Measurements from ENCODE around the gene TSPAN3.

The TSPAN3 gene

GRCh38 chr15:77015646-77016320 is 55.1 kb downstream of the TSPAN3 start:
- Histone ChIP-seq H3K4me1 (ENCODE audit: control insufficient read depth in 2 of 2, insufficient read depth in 1 of 2, low read depth in 1 of 2, low read length in 2 of 2) (no peaks in the 10 kb centered on the region), H3K27me3 (ENCODE audit: control insufficient read depth in 3 of 3, insufficient read depth in 3 of 3, low read depth in 1 of 3, low read length in 3 of 3) (peaks cover 0 to 68% (median 3%) of the 10 kb centered on the region in 3 experiments), H3K4me3 (ENCODE audit: low read length in 2 of 2) (no peak overlapping the region), H2AFZ (ENCODE audit: low read length) (peak overlapping the region; percentile 33), H4K91ac (ENCODE audit: low read depth, low read length, poor library complexity) (no peak overlapping the region), H2BK15ac (ENCODE audit: low read length) (peak overlapping the region; percentile 17), H2BK12ac (ENCODE audit: low read length) (no peak overlapping the region), H3K4ac (ENCODE audit: low read length) (peak overlapping the region; percentile 81), H3K23ac (ENCODE audit: low read depth, low read length, poor library complexity) (no peak overlapping the region), H3K27ac (replicated peaks; ENCODE audit: low read length) (no peak overlapping the region), H3K9me3 (replicated peaks in 1 of 2; ENCODE audit: control insufficient read depth in 2 of 2, insufficient read depth in 1 of 2, low read depth in 1 of 2, low read length in 2 of 2) (peaks cover 0 to 2% of the 10 kb centered on the region in 2 donors), H2AK5ac (ENCODE audit: low read depth, low read length) (peak overlapping the region; percentile 65), H3K79me1 (ENCODE audit: low read depth, low read length) (no peaks in the 10 kb centered on the region), H3K4me2 (ENCODE audit: insufficient read depth, low read length, poor library complexity, severe bottlenecking) (no peak overlapping the region), H3K36me3 (replicated peaks in 1 of 2; ENCODE audit: control insufficient read depth in 2 of 2, insufficient read depth in 2 of 2, low read length in 2 of 2) (peaks cover 0 to 2% of the 10 kb centered on the region in 2 donors), H2BK5ac (ENCODE audit: low read length) (no peak overlapping the region), H4K8ac (ENCODE audit: low read depth, low read length) (no peak overlapping the region), H3K9ac (ENCODE audit: low read depth, low read length, poor library complexity) (no peak overlapping the region), H3K14ac (ENCODE audit: low read length) (no peak overlapping the region), H3K18ac (ENCODE audit: low read length) (peak overlapping the region; percentile 62), H2BK120ac (ENCODE audit: low read depth, low read length) (no peak overlapping the region)
- WGBS, 2 donors (ENCODE audit: extremely low coverage in 2 of 2, insufficient read length in 2 of 2, insufficient replicate concordance in 1 of 2), result no CpG with 5 or more reads among the region's 21 CpGs
- DNase-seq (ENCODE audit: low spot score), result no peak

DNA sequence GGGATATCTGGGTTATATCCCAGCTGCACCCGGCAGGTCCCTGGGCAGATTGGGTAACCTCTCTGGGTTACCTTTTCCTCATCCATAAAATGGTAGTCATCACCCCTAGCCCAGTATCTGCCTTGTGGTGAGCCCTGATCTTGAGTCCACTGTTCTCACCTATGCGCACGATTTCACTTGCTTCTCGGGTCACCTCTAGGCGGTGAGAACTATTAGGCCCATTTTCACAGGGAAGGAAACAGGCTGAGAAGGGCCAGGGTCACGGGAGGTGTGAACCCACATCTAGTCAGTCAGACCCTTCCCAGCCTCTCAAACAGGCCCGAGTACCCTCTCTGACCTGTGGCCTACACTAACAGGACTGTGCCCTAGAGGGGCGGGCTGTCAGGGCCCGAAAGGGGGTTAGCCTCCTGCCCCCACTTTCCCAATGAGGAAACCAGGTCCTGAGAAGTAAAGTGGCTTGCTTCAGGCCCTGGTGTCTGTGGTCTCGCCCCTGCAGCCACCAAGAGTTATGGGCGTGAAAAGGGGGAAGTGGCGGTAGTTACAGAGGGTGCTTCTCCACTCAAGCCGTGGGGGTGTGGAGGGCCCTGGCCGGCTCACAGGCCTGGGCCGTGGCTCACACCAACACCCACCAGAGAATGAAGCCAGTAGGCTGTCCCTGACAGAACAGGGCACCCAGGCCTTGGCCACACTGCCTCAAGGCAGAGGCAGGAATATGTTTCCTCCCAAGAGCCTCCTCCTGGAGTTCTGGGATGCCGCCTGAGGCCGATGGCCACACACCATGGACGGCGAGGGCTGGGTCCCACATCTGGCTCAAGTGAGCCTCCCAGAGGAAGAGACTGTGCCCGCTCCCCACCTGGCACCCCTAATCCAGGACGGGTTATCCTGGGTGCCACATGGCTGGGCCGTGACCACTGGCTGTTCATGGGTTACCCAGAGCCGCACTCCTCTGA is 56.5 kb downstream of the TSPAN3 start:
- no peak overlapping the region for H3K4me2 ChIP-seq (ENCODE audit: insufficient read depth, low read length, poor library complexity, severe bottlenecking)
- no peak for DNase-seq (ENCODE audit: low spot score)
- no peak overlapping the region for H4K91ac ChIP-seq (ENCODE audit: low read depth, low read length, poor library complexity)
- H3K9me3 ChIP-seq (replicated peaks in 1 of 2; ENCODE audit: control insufficient read depth in 2 of 2, insufficient read depth in 1 of 2, low read depth in 1 of 2, low read length in 2 of 2), result peaks cover 0 to 2% of the 10 kb centered on the region in 2 donors
- no peak overlapping the region for H3K27ac ChIP-seq (replicated peaks; ENCODE audit: low read length)
- H2BK5ac ChIP-seq (ENCODE audit: low read length), result no peak overlapping the region
- no peak overlapping the region for H2AFZ ChIP-seq (ENCODE audit: low read length)
- no peak overlapping the region for H2BK12ac ChIP-seq (ENCODE audit: low read length)
- peak overlapping the region; percentile 61 for H2BK15ac ChIP-seq (ENCODE audit: low read length)
- H3K27me3 ChIP-seq (ENCODE audit: control insufficient read depth in 3 of 3, insufficient read depth in 3 of 3, low read depth in 1 of 3, low read length in 3 of 3), result peaks cover 0 to 71% (median 3%) of the 10 kb centered on the region in 3 experiments
- H4K8ac ChIP-seq (ENCODE audit: low read depth, low read length), result no peak overlapping the region
- no peak overlapping the region for H3K4ac ChIP-seq (ENCODE audit: low read length)
- H2BK120ac ChIP-seq (ENCODE audit: low read depth, low read length), result no peak overlapping the region
- H3K14ac ChIP-seq (ENCODE audit: low read length), result no peak overlapping the region
- no peak overlapping the region for H3K9ac ChIP-seq (ENCODE audit: low read depth, low read length, poor library complexity)
- no peaks in the 10 kb centered on the region for H3K79me1 ChIP-seq (ENCODE audit: low read depth, low read length)
- H2AK5ac ChIP-seq (ENCODE audit: low read depth, low read length), result peak overlapping the region; percentile 77
- H3K18ac ChIP-seq (ENCODE audit: low read length), result peak overlapping the region; percentile 67
- H3K4me3 ChIP-seq (ENCODE audit: low read length in 2 of 2), result no peak overlapping the region
- WGBS, 2 donors (ENCODE audit: extremely low coverage in 2 of 2, insufficient read length in 2 of 2, insufficient replicate concordance in 1 of 2), result no CpG with 5 or more reads among the region's 23 CpGs
- H3K23ac ChIP-seq (ENCODE audit: low read depth, low read length, poor library complexity), result no peak overlapping the region
- no peaks in the 10 kb centered on the region for H3K36me3 ChIP-seq (replicated peaks in 1 of 2; ENCODE audit: control insufficient read depth in 2 of 2, insufficient read depth in 2 of 2, low read length in 2 of 2)
- no peaks in the 10 kb centered on the region for H3K4me1 ChIP-seq (ENCODE audit: control insufficient read depth in 2 of 2, insufficient read depth in 1 of 2, low read depth in 1 of 2, low read length in 2 of 2)

DNA sequence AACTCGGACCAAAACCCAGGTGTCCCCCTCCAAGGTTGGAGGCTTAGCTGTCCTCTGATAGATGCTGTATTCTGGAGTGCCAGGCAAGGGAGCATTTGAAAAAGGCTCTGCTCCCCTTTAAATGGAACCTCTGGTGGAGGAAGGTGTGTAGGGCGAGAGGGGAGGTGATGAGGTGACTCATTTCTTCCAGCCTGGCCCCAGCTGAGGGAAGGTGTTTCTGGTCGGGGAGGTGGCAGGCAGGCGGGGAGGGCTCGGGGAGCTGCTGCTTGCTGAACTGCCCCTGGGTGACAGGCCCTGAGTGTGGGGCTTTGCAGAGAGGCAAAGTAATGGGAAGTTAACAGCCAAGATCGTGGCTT is 57.2 kb downstream of the TSPAN3 start:
- Histone ChIP-seq H2BK120ac (ENCODE audit: low read depth, low read length) (no peak overlapping the region), H2BK15ac (ENCODE audit: low read length) (no peak overlapping the region), H3K27me3 (ENCODE audit: control insufficient read depth in 3 of 3, insufficient read depth in 3 of 3, low read depth in 1 of 3, low read length in 3 of 3) (peaks cover 0 to 72% (median 3%) of the 10 kb centered on the region in 3 experiments), H2AK5ac (ENCODE audit: low read depth, low read length) (peak overlapping the region; percentile 77), H3K79me1 (ENCODE audit: low read depth, low read length) (no peaks in the 10 kb centered on the region), H2AFZ (ENCODE audit: low read length) (no peak overlapping the region), H2BK12ac (ENCODE audit: low read length) (no peak overlapping the region), H3K9me3 (replicated peaks in 1 of 2; ENCODE audit: control insufficient read depth in 2 of 2, insufficient read depth in 1 of 2, low read depth in 1 of 2, low read length in 2 of 2) (peaks cover 0 to 2% of the 10 kb centered on the region in 2 donors), H4K91ac (ENCODE audit: low read depth, low read length, poor library complexity) (no peak overlapping the region), H3K4me3 (ENCODE audit: low read length in 2 of 2) (no peak overlapping the region), H2BK5ac (ENCODE audit: low read length) (no peak overlapping the region), H3K23ac (ENCODE audit: low read depth, low read length, poor library complexity) (no peak overlapping the region), H3K4me2 (ENCODE audit: insufficient read depth, low read length, poor library complexity, severe bottlenecking) (no peak overlapping the region), H3K14ac (ENCODE audit: low read length) (no peak overlapping the region), H3K18ac (ENCODE audit: low read length) (no peak overlapping the region), H3K4ac (ENCODE audit: low read length) (no peak overlapping the region), H3K36me3 (replicated peaks in 1 of 2; ENCODE audit: control insufficient read depth in 2 of 2, insufficient read depth in 2 of 2, low read length in 2 of 2) (no peaks in the 10 kb centered on the region), H4K8ac (ENCODE audit: low read depth, low read length) (no peak overlapping the region), H3K9ac (ENCODE audit: low read depth, low read length, poor library complexity) (no peak overlapping the region), H3K4me1 (ENCODE audit: control insufficient read depth in 2 of 2, insufficient read depth in 1 of 2, low read depth in 1 of 2, low read length in 2 of 2) (no peaks in the 10 kb centered on the region), H3K27ac (replicated peaks; ENCODE audit: low read length) (no peak overlapping the region)
- no CpG with 5 or more reads among the region's 6 CpGs for WGBS, 2 donors (ENCODE audit: extremely low coverage in 2 of 2, insufficient read length in 2 of 2, insufficient replicate concordance in 1 of 2)
- no peak for DNase-seq (ENCODE audit: low spot score)

DNA sequence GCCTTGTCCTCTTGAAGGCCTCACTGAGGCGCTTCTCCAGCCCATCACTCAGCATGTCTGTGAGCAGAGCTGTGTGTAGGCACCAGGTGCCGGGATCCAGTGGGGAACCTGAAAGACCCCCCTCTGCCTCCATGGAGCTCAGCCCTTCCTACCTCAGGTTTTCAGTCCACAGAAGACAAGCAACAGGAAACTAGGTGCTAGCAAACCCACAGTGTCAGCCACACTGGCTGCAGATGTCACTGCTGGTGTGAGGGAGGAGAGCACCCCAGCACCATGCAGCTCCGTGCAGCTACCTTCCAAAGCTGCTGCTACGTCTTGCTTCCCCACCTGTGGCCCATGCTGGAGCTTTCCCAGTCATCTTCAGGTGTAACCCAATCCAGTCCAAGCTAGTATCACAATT is 58.0 kb downstream of the TSPAN3 start:
- H3K23ac ChIP-seq (ENCODE audit: low read depth, low read length, poor library complexity), result no peak overlapping the region
- no peak overlapping the region for H2BK5ac ChIP-seq (ENCODE audit: low read length)
- H3K14ac ChIP-seq (ENCODE audit: low read length), result no peak overlapping the region
- H2BK120ac ChIP-seq (ENCODE audit: low read depth, low read length), result no peak overlapping the region
- no peak overlapping the region for H3K4me2 ChIP-seq (ENCODE audit: insufficient read depth, low read length, poor library complexity, severe bottlenecking)
- no peak overlapping the region for H4K91ac ChIP-seq (ENCODE audit: low read depth, low read length, poor library complexity)
- H3K27me3 ChIP-seq (ENCODE audit: control insufficient read depth in 3 of 3, insufficient read depth in 3 of 3, low read depth in 1 of 3, low read length in 3 of 3), result peaks cover 0 to 70% (median 3%) of the 10 kb centered on the region in 3 experiments
- no peak overlapping the region for H3K18ac ChIP-seq (ENCODE audit: low read length)
- no peak overlapping the region for H3K27ac ChIP-seq (replicated peaks; ENCODE audit: low read length)
- no peak overlapping the region for H3K4ac ChIP-seq (ENCODE audit: low read length)
- no peaks in the 10 kb centered on the region for H3K79me1 ChIP-seq (ENCODE audit: low read depth, low read length)
- no peak overlapping the region for H2AK5ac ChIP-seq (ENCODE audit: low read depth, low read length)
- no peak overlapping the region for H4K8ac ChIP-seq (ENCODE audit: low read depth, low read length)
- no peak overlapping the region for H3K9ac ChIP-seq (ENCODE audit: low read depth, low read length, poor library complexity)
- H3K4me1 ChIP-seq (ENCODE audit: control insufficient read depth in 2 of 2, insufficient read depth in 1 of 2, low read depth in 1 of 2, low read length in 2 of 2), result no peaks in the 10 kb centered on the region
- H3K9me3 ChIP-seq (replicated peaks in 1 of 2; ENCODE audit: control insufficient read depth in 2 of 2, insufficient read depth in 1 of 2, low read depth in 1 of 2, low read length in 2 of 2), result peaks cover 0 to 2% of the 10 kb centered on the region in 2 donors
- no peak overlapping the region for H2BK15ac ChIP-seq (ENCODE audit: low read length)
- no peak overlapping the region for H2AFZ ChIP-seq (ENCODE audit: low read length)
- DNase-seq (ENCODE audit: low spot score), result no peak
- no CpG with 5 or more reads among the region's 4 CpGs for WGBS, 2 donors (ENCODE audit: extremely low coverage in 2 of 2, insufficient read length in 2 of 2, insufficient replicate concordance in 1 of 2)
- no peaks in the 10 kb centered on the region for H3K36me3 ChIP-seq (replicated peaks in 1 of 2; ENCODE audit: control insufficient read depth in 2 of 2, insufficient read depth in 2 of 2, low read length in 2 of 2)
- H3K4me3 ChIP-seq (ENCODE audit: low read length in 2 of 2), result no peak overlapping the region
- H2BK12ac ChIP-seq (ENCODE audit: low read length), result no peak overlapping the region

Measured in neuronal stem cell (in vitro differentiated cells).